Endothelial cell of umbilical vein (primary cell): ENCODE results near the gene SERPINE1. TPM values are rescaled to one million over a fixed set of nuclear protein-coding genes. Genes with fewer than 3 reads are reported as not detected.

ENCODE experiments used
- BruUV-seq: library from RNA; stranded (reverse); fragments of 400-500 nt; replicated peaks from 2 replicates; lab custom pipeline; 2021; lab: Mats Ljungman, UMichigan
- CTCF ChIA-PET: fragments of 300-600, 350-600 bp; sonication (Branson Sonifier 250); formaldehyde crosslinking; loops from one replicate; lab custom pipeline; 2021; ENCODE audit warnings: antibody characterized with exemption, inconsistent platforms; lab: Charles Lee
- POLR2A ChIA-PET: fragments of 300-600, 350-600 bp; sonication (Branson Sonifier 250); formaldehyde crosslinking; loops from one replicate; lab custom pipeline; 2021; ENCODE audit warnings: antibody characterized with exemption, inconsistent platforms; lab: Charles Lee
- DNase-seq: peaks from one replicate; pipeline ENCODE4 v3.0.0-alpha.2; 2011; ENCODE audit warnings: low read depth, low spot score
- FAIRE-seq: peaks from 2 replicates; lab custom pipeline; 2011; peaks lifted over from hg19 to GRCh38; lab: Jason Lieb, UNC
- H2AFZ ChIP-seq: 2 replicates; pipeline ENCODE4 v1.6.0; 2012; ENCODE audit warnings: low read depth, low read length, control low read depth, inconsistent platforms
- H3K27ac ChIP-seq: 2 replicates; pipeline ENCODE4 v1.5.1; 2011; ENCODE audit warnings: low read depth, mild to moderate bottlenecking, control low read depth, low read length, moderate library complexity; ENCODE audit not compliant: insufficient read depth
- H3K27me3 ChIP-seq, 2 experiments: 2 replicates each; pipeline versions ENCODE4 v1.6.0 to v1.6.1; 2011; ENCODE audit warnings: low read length in 2 of 2, mixed read lengths in 1 of 2; ENCODE audit not compliant: control insufficient read depth in 2 of 2, insufficient read depth in 2 of 2
- H3K36me3 ChIP-seq, 2 experiments: 2 replicates in 1 of 2; 3 replicates in 1 of 2; pipeline ENCODE4 v1.5.1; 2011; ENCODE audit warnings: low read length in 2 of 2, mild to moderate bottlenecking in 1 of 2, moderate library complexity in 1 of 2; ENCODE audit not compliant: control insufficient read depth in 2 of 2, insufficient read depth in 2 of 2; ENCODE audit errors: extremely low read depth in 1 of 2
- H3K4me1 ChIP-seq: 3 replicates; pipeline ENCODE4 v1.5.1; 2011; ENCODE audit warnings: mild to moderate bottlenecking, low read length; ENCODE audit not compliant: control insufficient read depth, insufficient read depth; ENCODE audit errors: extremely low read depth
- H3K4me2 ChIP-seq: 2 replicates; pipeline ENCODE4 v1.6.1; 2011; ENCODE audit warnings: low read length, control low read depth, mixed read lengths; ENCODE audit not compliant: insufficient read depth
- H3K4me3 ChIP-seq, 3 experiments: fragments of 200-600 bp in 1 of 3; sonication (generic), shearing (Covaris generic) in 1 of 3; replicated peaks in 1 of 3; 2 replicates each; pipeline ENCODE4 v1.5.1; 2011 to 2016; ENCODE audit warnings: control low read depth in 3 of 3, low read length in 3 of 3, mild to moderate bottlenecking in 2 of 3, inconsistent platforms in 1 of 3, low read depth in 1 of 3, moderate library complexity in 1 of 3; ENCODE audit not compliant: insufficient read depth in 1 of 3
- H3K79me2 ChIP-seq: 2 replicates; pipeline ENCODE4 v1.6.0; 2012; ENCODE audit warnings: low read length, inconsistent platforms; ENCODE audit not compliant: control insufficient read depth, insufficient read depth
- H3K9ac ChIP-seq: replicated peaks from 2 replicates; pipeline ENCODE3; 2011; ENCODE audit warnings: low read length, control low read depth; ENCODE audit not compliant: insufficient read depth; ENCODE audit errors: extremely low read depth
- H3K9me1 ChIP-seq: replicated peaks from 3 replicates; pipeline ENCODE4 v1.6.0; 2011; ENCODE audit warnings: mild to moderate bottlenecking, low read length; ENCODE audit not compliant: control insufficient read depth, insufficient read depth; ENCODE audit errors: extremely low read depth
- H3K9me3 ChIP-seq: replicated peaks from 2 replicates; pipeline ENCODE4 v1.5.1; 2012; ENCODE audit warnings: low read length, inconsistent platforms; ENCODE audit not compliant: control insufficient read depth, insufficient read depth
- H4K20me1 ChIP-seq: replicated peaks from 2 replicates; pipeline ENCODE3; 2011; ENCODE audit warnings: mild to moderate bottlenecking, low read length; ENCODE audit not compliant: control insufficient read depth, insufficient read depth; ENCODE audit errors: extremely low read depth
- EZH2 ChIP-seq: IDR thresholded peaks from 2 replicates; pipeline ENCODE4 v1.6.1; 2012; ENCODE audit warnings: borderline replicate concordance, low read depth, mild to moderate bottlenecking, moderate library complexity, low read length, inconsistent platforms; ENCODE audit not compliant: severe bottlenecking
- FOS ChIP-seq: IDR thresholded peaks from 2 replicates; pipeline ENCODE4 v1.6.1; 2011; ENCODE audit warnings: mild to moderate bottlenecking, low read length, moderate library complexity, borderline replicate concordance; ENCODE audit not compliant: insufficient read depth
- GATA2 ChIP-seq: IDR thresholded peaks from 2 replicates; pipeline ENCODE4 v1.7.0; 2011; ENCODE audit warnings: low read depth, mild to moderate bottlenecking, moderate library complexity, mixed read lengths, low read length; ENCODE audit not compliant: insufficient read length, insufficient read depth
- JUN ChIP-seq: IDR thresholded peaks from 2 replicates; pipeline ENCODE4 v1.6.1; 2011; ENCODE audit warnings: borderline replicate concordance, low read depth; ENCODE audit not compliant: insufficient read length, insufficient read depth
- MYC ChIP-seq: IDR thresholded peaks from one replicate; pipeline ENCODE4 v1.6.1; 2011; ENCODE audit warnings: mild to moderate bottlenecking, low read depth, low read length
- POLR2A ChIP-seq: IDR thresholded peaks from 2 replicates; pipeline ENCODE4 v1.6.1; 2012; ENCODE audit warnings: low read depth, mild to moderate bottlenecking, control low read depth, low read length
- POLR2AphosphoS5 ChIP-seq: IDR thresholded peaks from 2 replicates; pipeline ENCODE4 v1.6.1; 2012; ENCODE audit warnings: low read depth, mild to moderate bottlenecking, control low read depth, low read length, moderate library complexity; ENCODE audit not compliant: insufficient read depth
- dilution Hi-C: fragments of 300-500 bp; cut with MboI; formaldehyde crosslinking; loops from one replicate; pipeline ENCODE4 v1.15.0; 2019; ENCODE audit warnings: low sequenced_read_pairs; ENCODE audit not compliant: extremely low pct_ligation_motif_present
- intact Hi-C: fragments of 100-400 bp; cut with micrococcal nuclease; formaldehyde crosslinking; loops from one replicate; pipeline ENCODE4 v1.10.0; 2022
- polyA plus RNA-seq, 4 experiments: library from polyadenylated mRNA; depleted of rRNA in 3 of 4; stranded (reverse) in 3 of 4; unstranded in 1 of 4; fragments of >200 nt; gene quantifications; 2 replicates each; pipeline versions ENCODE4 v1.2.1 to v1.2.3, GENCODE V29; 2011 to 2012; ENCODE audit warnings: missing spikeins in 1 of 4
- total RNA-seq: library from RNA; stranded (reverse); gene quantifications from 2 replicates; pipeline ENCODE4 v1.2.3, GENCODE V29; 2021
- TF ChIP-seq, protein P1 (sequence below): IDR thresholded peaks from 2 replicates; pipeline ENCODE4 v1.6.1; 2011; ENCODE audit not compliant: insufficient read depth, insufficient read length
- TF ChIP-seq, protein P2 (sequence below), 2 donors: IDR thresholded peaks; 1 replicate in 1 of 2; 2 replicates in 1 of 2; pipeline ENCODE4 v1.5.1; 2011; ENCODE audit warnings: low read length in 2 of 2, mild to moderate bottlenecking in 2 of 2, moderate library complexity in 2 of 2, control low read depth in 1 of 2, inconsistent platforms in 1 of 2, low read depth in 1 of 2; ENCODE audit not compliant: insufficient read depth in 1 of 2; ENCODE audit errors: extremely low read depth in 1 of 2

SERPINE1 gene
- total and polyA plus RNA-seq, 2 donors (not counting 3 experiments of a cell fraction or from before 2014, with no cell fraction given) = 2,296 to 4,637 TPM

DNA sequence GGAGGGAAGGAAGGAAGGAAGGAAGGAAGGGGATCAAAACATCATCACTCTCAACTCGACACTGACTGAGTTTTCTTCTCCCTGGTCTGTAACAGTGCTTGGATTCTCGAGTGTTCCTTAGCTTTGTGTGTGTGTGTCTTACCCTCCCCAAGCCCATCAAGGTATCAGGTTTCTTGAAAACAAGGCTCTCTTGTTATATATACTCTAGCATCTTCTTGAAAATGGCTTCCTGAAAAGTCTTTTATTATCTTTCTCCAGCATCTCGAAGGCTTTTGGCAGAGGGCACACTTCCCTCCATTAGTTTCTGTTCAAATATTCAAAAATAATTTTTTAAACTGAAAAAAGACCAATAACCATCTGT is 13.4 kb downstream of the SERPINE1 start:
- Histone ChIP-seq H3K9me3 (no peaks in the 10 kb centered on the region), H2AFZ (no peak overlapping the region), H3K9me1 (no peaks in the 10 kb centered on the region), H3K27me3 (peaks cover 0 to 2% of the 10 kb centered on the region in 2 experiments), H3K4me2 (no peak overlapping the region), H4K20me1 (no peaks in the 10 kb centered on the region), H3K4me3 (no peak overlapping the region), H3K36me3 (peaks cover 11 to 18% of the 10 kb centered on the region in 2 experiments), H3K4me1 (peaks cover 24% of the 10 kb centered on the region), H3K27ac (no peak overlapping the region), H3K9ac (no peak overlapping the region), H3K79me2 (no peaks in the 10 kb centered on the region)
- dilution Hi-C loops (no loop called here), intact Hi-C loops (no loop called here)
- FAIRE-seq = no peak
- CTCF ChIA-PET = interaction anchor here (1.8 to 5.7 kb wide), 4 partner anchors 13 to 151 kb away, joined by 6 to 266 read pairs (median 70); partner anchors contain the start of gene SERPINE1
- BruUV-seq = no TSS peak
- peak; percentile 37 for DNase-seq
- POLR2A ChIA-PET = no interaction called here
- peak; percentile 34 for TF ChIP-seq GATA2
- TF ChIP-seq EZH2 = no peak
- TF ChIP-seq POLR2AphosphoS5 = no peak
- no peak for TF ChIP-seq POLR2A

DNA sequence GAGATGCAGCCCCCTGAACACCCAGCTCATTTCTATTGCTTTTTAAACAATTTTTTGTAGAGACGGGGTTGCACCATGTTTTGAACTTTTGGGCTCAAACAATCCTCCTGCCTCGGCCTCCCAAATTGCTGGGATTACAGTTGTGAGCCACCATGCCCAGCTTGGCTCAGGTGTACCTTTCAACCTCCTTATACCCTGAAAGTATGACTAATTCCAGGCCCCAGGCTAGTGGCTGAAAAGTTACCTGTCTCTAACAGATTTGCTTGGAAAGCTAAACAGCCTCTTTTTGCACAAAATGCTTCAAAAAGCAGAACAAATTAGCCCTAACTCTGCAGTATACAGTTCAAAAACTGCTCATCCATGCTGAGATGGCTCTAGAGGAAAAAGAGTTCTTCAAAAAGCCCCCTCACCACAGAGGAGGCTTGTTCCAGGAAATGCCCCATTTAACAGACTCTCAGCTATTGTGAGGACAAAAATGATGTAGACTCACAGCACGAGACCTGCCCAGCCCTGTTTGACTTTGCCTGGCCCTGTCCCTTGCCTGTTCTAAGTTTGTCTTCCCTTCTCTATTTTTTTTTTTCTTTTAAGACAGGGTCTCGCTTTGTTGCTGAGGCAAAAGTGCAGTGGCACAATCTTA is 14.0 kb downstream of the SERPINE1 start:
- Histone ChIP-seq H2AFZ (no peak overlapping the region), H3K9me1 (no peaks in the 10 kb centered on the region), H3K27ac (no peak overlapping the region), H3K27me3 (peaks cover 0 to 2% of the 10 kb centered on the region in 2 experiments), H3K9me3 (no peaks in the 10 kb centered on the region), H3K9ac (no peak overlapping the region), H3K79me2 (no peaks in the 10 kb centered on the region), H3K4me3 (no peak overlapping the region), H4K20me1 (no peaks in the 10 kb centered on the region), H3K4me1 (peaks cover 18% of the 10 kb centered on the region), H3K36me3 (peaks cover 9 to 13% of the 10 kb centered on the region in 2 experiments), H3K4me2 (no peak overlapping the region)
- no peak for TF ChIP-seq FOS
- TF ChIP-seq, protein P1, sequence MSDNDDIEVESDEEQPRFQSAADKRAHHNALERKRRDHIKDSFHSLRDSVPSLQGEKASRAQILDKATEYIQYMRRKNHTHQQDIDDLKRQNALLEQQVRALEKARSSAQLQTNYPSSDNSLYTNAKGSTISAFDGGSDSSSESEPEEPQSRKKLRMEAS = no peak
- no peak for TF ChIP-seq MYC
- TF ChIP-seq GATA2 = no peak
- no peak for TF ChIP-seq POLR2AphosphoS5
- TF ChIP-seq, protein P2, sequence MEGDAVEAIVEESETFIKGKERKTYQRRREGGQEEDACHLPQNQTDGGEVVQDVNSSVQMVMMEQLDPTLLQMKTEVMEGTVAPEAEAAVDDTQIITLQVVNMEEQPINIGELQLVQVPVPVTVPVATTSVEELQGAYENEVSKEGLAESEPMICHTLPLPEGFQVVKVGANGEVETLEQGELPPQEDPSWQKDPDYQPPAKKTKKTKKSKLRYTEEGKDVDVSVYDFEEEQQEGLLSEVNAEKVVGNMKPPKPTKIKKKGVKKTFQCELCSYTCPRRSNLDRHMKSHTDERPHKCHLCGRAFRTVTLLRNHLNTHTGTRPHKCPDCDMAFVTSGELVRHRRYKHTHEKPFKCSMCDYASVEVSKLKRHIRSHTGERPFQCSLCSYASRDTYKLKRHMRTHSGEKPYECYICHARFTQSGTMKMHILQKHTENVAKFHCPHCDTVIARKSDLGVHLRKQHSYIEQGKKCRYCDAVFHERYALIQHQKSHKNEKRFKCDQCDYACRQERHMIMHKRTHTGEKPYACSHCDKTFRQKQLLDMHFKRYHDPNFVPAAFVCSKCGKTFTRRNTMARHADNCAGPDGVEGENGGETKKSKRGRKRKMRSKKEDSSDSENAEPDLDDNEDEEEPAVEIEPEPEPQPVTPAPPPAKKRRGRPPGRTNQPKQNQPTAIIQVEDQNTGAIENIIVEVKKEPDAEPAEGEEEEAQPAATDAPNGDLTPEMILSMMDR (IDR thresholded peaks at IDR 0.05; ENCODE audit: extremely low read depth in 1 of 2, insufficient read depth in 1 of 2, low read depth in 1 of 2, low read length in 2 of 2) = no peak
- no peak for TF ChIP-seq POLR2A
- TF ChIP-seq EZH2 = no peak
- no peak for TF ChIP-seq JUN
- dilution Hi-C loops (no loop called here), intact Hi-C loops (no loop called here)
- DNase-seq (no peak), FAIRE-seq (no peak)
- ChIA-PET CTCF (interaction anchor here (0.5 to 5.7 kb wide), 6 partner anchors 19 to 151 kb away, joined by 3 to 324 read pairs (median 70); no protein-coding TSS in a partner anchor), POLR2A (interaction anchor here (0.8 kb wide), 1 partner anchor 21 kb away, joined by 5 read pairs; no protein-coding TSS in a partner anchor)
- BruUV-seq = no TSS peak
